Astrocyte (in vitro differentiated cells and primary cell): ENCODE results near the gene SRSF2. TPM values are rescaled to one million over a fixed set of nuclear protein-coding genes. Genes with fewer than 3 reads are reported as not detected.

Source experiments
- DNase-seq: peaks from one replicate; pipeline ENCODE4 v3.0.0-alpha.2; 2010; ENCODE audit warnings: low read depth
- FAIRE-seq: peaks from 2 replicates; lab custom pipeline; 2011; peaks lifted over from hg19 to GRCh38; lab: Jason Lieb, UNC
- H2AFZ ChIP-seq: 2 replicates; pipeline ENCODE4 v1.6.0; 2012; ENCODE audit warnings: low read depth, low read length, inconsistent platforms
- H3K27ac ChIP-seq: 2 replicates; pipeline ENCODE4 v1.5.1; 2011; ENCODE audit warnings: low read depth, low read length, inconsistent platforms
- H3K27me3 ChIP-seq: 2 replicates; pipeline ENCODE4 v1.6.0; 2011; ENCODE audit warnings: low read length, inconsistent platforms; ENCODE audit not compliant: insufficient read depth
- H3K36me3 ChIP-seq: 2 replicates; pipeline ENCODE4 v1.5.1; 2011; ENCODE audit warnings: low read length, inconsistent platforms; ENCODE audit not compliant: insufficient read depth
- H3K4me1 ChIP-seq: 2 replicates; pipeline ENCODE4 v1.5.1; 2011; ENCODE audit warnings: low read length, inconsistent platforms; ENCODE audit not compliant: insufficient read depth
- H3K4me2 ChIP-seq: 2 replicates; pipeline ENCODE4 v1.6.0; 2012; ENCODE audit warnings: low read length, inconsistent platforms
- H3K4me3 ChIP-seq: 2 replicates; pipeline ENCODE4 v1.5.1; 2011; ENCODE audit warnings: low read depth, mild to moderate bottlenecking, low read length, inconsistent platforms; ENCODE audit not compliant: insufficient read depth
- H3K79me2 ChIP-seq: 2 replicates; pipeline ENCODE4 v1.6.0; 2012; ENCODE audit warnings: mild to moderate bottlenecking, low read length, inconsistent platforms; ENCODE audit not compliant: insufficient read depth
- H3K9ac ChIP-seq: 2 replicates; pipeline ENCODE4 v1.6.0; 2012; ENCODE audit warnings: mild to moderate bottlenecking, low read length, inconsistent platforms
- H3K9me3 ChIP-seq: 2 replicates; pipeline ENCODE4 v1.5.1; 2012; ENCODE audit warnings: low read depth, mild to moderate bottlenecking, low read length, inconsistent platforms; ENCODE audit not compliant: insufficient read depth
- H4K20me1 ChIP-seq: 2 replicates; pipeline ENCODE4 v1.6.0; 2012; ENCODE audit warnings: low read length, inconsistent platforms; ENCODE audit not compliant: insufficient read depth
- H3K27ac Mint-ChIP-seq: one replicate; pipeline ENCODE4 v1.8.0; 2021; ENCODE audit warnings: mild to moderate bottlenecking, mixed read lengths; ENCODE audit not compliant: unreplicated experiment
- H3K27me3 Mint-ChIP-seq: one replicate; pipeline ENCODE4 v1.8.0; 2021; ENCODE audit warnings: low read depth, mixed read lengths; ENCODE audit not compliant: unreplicated experiment
- H3K36me3 Mint-ChIP-seq: one replicate; pipeline ENCODE4 v1.8.0; 2021; ENCODE audit warnings: low read depth, mixed read lengths; ENCODE audit not compliant: unreplicated experiment
- H3K4me1 Mint-ChIP-seq: one replicate; pipeline ENCODE4 v1.8.0; 2021; ENCODE audit warnings: low read depth, mixed read lengths; ENCODE audit not compliant: unreplicated experiment
- H3K4me3 Mint-ChIP-seq: one replicate; pipeline ENCODE4 v1.8.0; 2021; ENCODE audit warnings: mild to moderate bottlenecking, moderate library complexity, mixed read lengths; ENCODE audit not compliant: unreplicated experiment
- H3K9me3 Mint-ChIP-seq: one replicate; pipeline ENCODE4 v1.8.0; 2021; ENCODE audit warnings: mild to moderate bottlenecking, mixed read lengths; ENCODE audit not compliant: unreplicated experiment
- EZH2 ChIP-seq: IDR thresholded peaks from 2 replicates; pipeline ENCODE4 v1.6.1; 2012; ENCODE audit warnings: mild to moderate bottlenecking, low read length, inconsistent platforms; ENCODE audit not compliant: insufficient read depth
- total RNA-seq: library from RNA; stranded (reverse); gene quantifications from 2 replicates; pipeline ENCODE4 v1.2.1, GENCODE V29; 2021
- TF ChIP-seq, protein P1 (sequence below): IDR thresholded peaks from 2 replicates; pipeline ENCODE4 v1.5.1; 2011; ENCODE audit warnings: low read depth, mild to moderate bottlenecking, inconsistent platforms, low read length, moderate library complexity; ENCODE audit not compliant: insufficient read depth

Gene SRSF2
- total RNA-seq, 1 donor from 2014 or later: 176 TPM

GRCh38 chr17:76702076-76702475, 35.1 kb downstream of the SRSF2 start:
- peaks cover 33% of the 10 kb centered on the region for H3K4me1 ChIP-seq
- FAIRE-seq (no peak), DNase-seq (no peak)
- peak overlapping the region; percentile 80 for H3K27ac ChIP-seq
- H3K4me3 Mint-ChIP-seq: peak overlapping the region; percentile 52
- H3K36me3 Mint-ChIP-seq: peaks cover 7% of the 10 kb centered on the region
- H3K27ac Mint-ChIP-seq: no peak overlapping the region
- no peak for TF ChIP-seq EZH2
- H3K4me2 ChIP-seq: peak overlapping the region; percentile 87
- H3K36me3 ChIP-seq: no peaks in the 10 kb centered on the region
- H3K27me3 ChIP-seq: no peaks in the 10 kb centered on the region
- H3K27me3 Mint-ChIP-seq: no peaks in the 10 kb centered on the region
- peaks cover 51% of the 10 kb centered on the region for H3K4me1 Mint-ChIP-seq
- H4K20me1 ChIP-seq: peaks cover 83% of the 10 kb centered on the region
- H3K4me3 ChIP-seq: no peak overlapping the region
- H2AFZ ChIP-seq: no peak overlapping the region
- peaks cover 98% of the 10 kb centered on the region for H3K79me2 ChIP-seq
- H3K9ac ChIP-seq: peak overlapping the region; percentile 84
- no peaks in the 10 kb centered on the region for H3K9me3 Mint-ChIP-seq
- no peaks in the 10 kb centered on the region for H3K9me3 ChIP-seq

- H3K4me1 ChIP-seq: peaks cover 39% of the 10 kb centered on the region
- no peaks in the 10 kb centered on the region for H3K27me3 ChIP-seq
- peaks cover 2% of the 10 kb centered on the region for H3K36me3 Mint-ChIP-seq
- H3K79me2 ChIP-seq: peaks cover 98% of the 10 kb centered on the region
- peaks cover 80% of the 10 kb centered on the region for H4K20me1 ChIP-seq
- peak overlapping the region; percentile 52 for H3K4me3 Mint-ChIP-seq
- no peak for DNase-seq
- TF ChIP-seq, protein P1, sequence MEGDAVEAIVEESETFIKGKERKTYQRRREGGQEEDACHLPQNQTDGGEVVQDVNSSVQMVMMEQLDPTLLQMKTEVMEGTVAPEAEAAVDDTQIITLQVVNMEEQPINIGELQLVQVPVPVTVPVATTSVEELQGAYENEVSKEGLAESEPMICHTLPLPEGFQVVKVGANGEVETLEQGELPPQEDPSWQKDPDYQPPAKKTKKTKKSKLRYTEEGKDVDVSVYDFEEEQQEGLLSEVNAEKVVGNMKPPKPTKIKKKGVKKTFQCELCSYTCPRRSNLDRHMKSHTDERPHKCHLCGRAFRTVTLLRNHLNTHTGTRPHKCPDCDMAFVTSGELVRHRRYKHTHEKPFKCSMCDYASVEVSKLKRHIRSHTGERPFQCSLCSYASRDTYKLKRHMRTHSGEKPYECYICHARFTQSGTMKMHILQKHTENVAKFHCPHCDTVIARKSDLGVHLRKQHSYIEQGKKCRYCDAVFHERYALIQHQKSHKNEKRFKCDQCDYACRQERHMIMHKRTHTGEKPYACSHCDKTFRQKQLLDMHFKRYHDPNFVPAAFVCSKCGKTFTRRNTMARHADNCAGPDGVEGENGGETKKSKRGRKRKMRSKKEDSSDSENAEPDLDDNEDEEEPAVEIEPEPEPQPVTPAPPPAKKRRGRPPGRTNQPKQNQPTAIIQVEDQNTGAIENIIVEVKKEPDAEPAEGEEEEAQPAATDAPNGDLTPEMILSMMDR: no peak
- TF ChIP-seq EZH2: no peak
- H3K9me3 Mint-ChIP-seq: no peaks in the 10 kb centered on the region
- peak overlapping the region; percentile 87 for H3K4me2 ChIP-seq
- no peak overlapping the region for H2AFZ ChIP-seq
- no peaks in the 10 kb centered on the region for H3K36me3 ChIP-seq
- H3K9me3 ChIP-seq: no peaks in the 10 kb centered on the region
- no peak for FAIRE-seq
- H3K27ac ChIP-seq: peak overlapping the region; percentile 80
- H3K27me3 Mint-ChIP-seq: no peaks in the 10 kb centered on the region
- H3K27ac Mint-ChIP-seq: peak overlapping the region; percentile 78
- peak overlapping the region; percentile 84 for H3K9ac ChIP-seq
- peak overlapping the region; percentile 26 for H3K4me3 ChIP-seq
- peaks cover 51% of the 10 kb centered on the region for H3K4me1 Mint-ChIP-seq
Measured at GRCh38 chr17:76701471-76701967, 35.6 kb downstream of the SRSF2 start.

GRCh38 chr17:76700617-76701470, 36.3 kb downstream of the SRSF2 start:
- FAIRE-seq: no peak
- Mint-ChIP-seq H3K27ac (peak overlapping the region; percentile 78), H3K4me3 (peak overlapping the region; percentile 52), H3K9me3 (no peaks in the 10 kb centered on the region), H3K27me3 (no peaks in the 10 kb centered on the region), H3K4me1 (peaks cover 52% of the 10 kb centered on the region), H3K36me3 (peaks cover 2% of the 10 kb centered on the region)
- peak overlapping the region; percentile 38 for H2AFZ ChIP-seq
- H4K20me1 ChIP-seq: peaks cover 75% of the 10 kb centered on the region
- peak; percentile 91 for DNase-seq
- TF ChIP-seq EZH2: no peak
- H3K79me2 ChIP-seq: peaks cover 98% of the 10 kb centered on the region
- H3K27ac ChIP-seq: peak overlapping the region; percentile 80
- H3K27me3 ChIP-seq: no peaks in the 10 kb centered on the region
- peaks cover 40% of the 10 kb centered on the region for H3K4me1 ChIP-seq
- H3K9ac ChIP-seq: peak overlapping the region; percentile 84
- H3K36me3 ChIP-seq: no peaks in the 10 kb centered on the region
- peak overlapping the region; percentile 87 for H3K4me2 ChIP-seq
- peak overlapping the region; percentile 26 for H3K4me3 ChIP-seq
- H3K9me3 ChIP-seq: no peaks in the 10 kb centered on the region
